HepG2 (cell line): ENCODE measurements around the gene SEPTIN10. TPM values are rescaled to one million over a fixed set of nuclear protein-coding genes. Genes with fewer than 3 reads are reported as not detected.

ENCODE experiments used
- CHCHD3 ChIP-seq: sonication (generic); formaldehyde crosslinking; IDR thresholded peaks from 2 replicates; pipeline ENCODE4 v1.8.0; 2022; ENCODE audit warnings: mild to moderate bottlenecking, missing genetic modification reagents, moderate library complexity
- FOXC1 ChIP-seq: sonication (generic); formaldehyde crosslinking; IDR thresholded peaks from 2 replicates; pipeline ENCODE4 v1.8.0; 2022; ENCODE audit warnings: mild to moderate bottlenecking, missing genetic modification reagents, borderline replicate concordance
- MEF2D ChIP-seq: sonication (generic); formaldehyde crosslinking; IDR thresholded peaks from 2 replicates; pipeline ENCODE4 v1.5.1; 2020; ENCODE audit warnings: mild to moderate bottlenecking, missing genetic modification reagents
- PATZ1 ChIP-seq: sonication (generic); formaldehyde crosslinking; IDR thresholded peaks from 2 replicates; pipeline ENCODE4 v1.4.0; 2020; ENCODE audit warnings: missing genetic modification reagents
- POLR2G ChIP-seq: fragments of 200-400 bp; formaldehyde crosslinking; IDR thresholded peaks from 2 replicates; pipeline ENCODE4 v1.6.1; 2018; ENCODE audit warnings: mild to moderate bottlenecking, low read depth, low read length, moderate library complexity
- PTBP1 ChIP-seq: fragments of 200-400 bp; formaldehyde crosslinking; IDR thresholded peaks from 2 replicates; pipeline ENCODE4 v1.6.1; 2018; ENCODE audit warnings: low read length, low read depth; ENCODE audit not compliant: poor library complexity, severe bottlenecking
- RBFOX2 ChIP-seq: fragments of 200-400 bp; formaldehyde crosslinking; IDR thresholded peaks from 2 replicates; pipeline ENCODE4 v1.6.1; 2017; ENCODE audit warnings: low read depth, mild to moderate bottlenecking, low read length
- SATB2 ChIP-seq: sonication (generic); formaldehyde crosslinking; IDR thresholded peaks from 2 replicates; pipeline ENCODE4 v1.5.0; 2020; ENCODE audit warnings: missing genetic modification reagents
- SOX6 ChIP-seq, 2 experiments: fragments of 450-650 bp in 1 of 2; sonication (generic) in 1 of 2; formaldehyde crosslinking in 1 of 2; IDR thresholded peaks; 2 replicates each; pipeline versions ENCODE4 v1.4.0 to v1.6.1; 2017 to 2020; ENCODE audit warnings: antibody characterized with exemption in 1 of 2, mild to moderate bottlenecking in 1 of 2, missing genetic modification reagents in 1 of 2
- UBTF ChIP-seq: sonication (generic); formaldehyde crosslinking; IDR thresholded peaks from 2 replicates; pipeline ENCODE4 v1.4.0; 2020; ENCODE audit warnings: mild to moderate bottlenecking, missing genetic modification reagents
- ZNF17 ChIP-seq: sonication (generic); formaldehyde crosslinking; IDR thresholded peaks from 2 replicates; pipeline ENCODE4 v1.5.0; 2020; ENCODE audit warnings: mild to moderate bottlenecking, missing genetic modification reagents
- ZNF263 ChIP-seq: sonication (generic); formaldehyde crosslinking; IDR thresholded peaks from 2 replicates; pipeline ENCODE4 v1.4.0; 2020; ENCODE audit warnings: missing genetic modification reagents
- ZNF274 ChIP-seq: sonication (generic); formaldehyde crosslinking; IDR thresholded peaks from 2 replicates; pipeline ENCODE4 v1.5.1; 2020; ENCODE audit warnings: mild to moderate bottlenecking, missing genetic modification reagents
- ZNF333 ChIP-seq: sonication (generic); formaldehyde crosslinking; IDR thresholded peaks from 2 replicates; pipeline ENCODE4 v1.4.0; 2020; ENCODE audit warnings: mild to moderate bottlenecking, missing genetic modification reagents, borderline replicate concordance
- ZNF589 ChIP-seq: sonication (generic); formaldehyde crosslinking; conservative IDR thresholded peaks from 2 replicates; pipeline ENCODE4 v1.8.0; 2022; ENCODE audit warnings: mild to moderate bottlenecking, moderate library complexity, missing genetic modification reagents
- ZNF747 ChIP-seq: sonication (generic); formaldehyde crosslinking; IDR thresholded peaks from 2 replicates; pipeline ENCODE4 v1.8.1; 2023; ENCODE audit warnings: missing genetic modification reagents, mild to moderate bottlenecking, borderline replicate concordance
- polyA plus RNA-seq, 8 experiments: library from polyadenylated mRNA; depleted of rRNA in 3 of 8; stranded (reverse) in 7 of 8; unstranded in 1 of 8; fragments of >200 nt; fragmentation: Illumina TruSeq in 4 of 8; extraction: Trizol in 4 of 8; gene quantifications; 2 replicates each; pipeline versions ENCODE4 v1.2.1 to v1.2.3, GENCODE V29; 2011 to 2016; ENCODE audit warnings: low read depth in 4 of 8, missing spikeins in 1 of 8, mixed read lengths in 1 of 8; ENCODE audit not compliant: insufficient read depth in 1 of 8
- total RNA-seq, 5 experiments: library from RNA; depleted of rRNA; stranded (reverse); fragments of >200 nt; fragmentation: Illumina TruSeq; extraction: Trizol; gene quantifications; 2 replicates each; pipeline ENCODE4 v1.2.3, GENCODE V29; 2016; ENCODE audit warnings: low read depth in 1 of 5
- TF ChIP-seq, protein P1 (sequence below): sonication (generic); formaldehyde crosslinking; IDR thresholded peaks from 2 replicates; pipeline ENCODE4 v1.5.0; 2020; ENCODE audit warnings: missing genetic modification reagents, mild to moderate bottlenecking, borderline replicate concordance
- TF ChIP-seq, protein P2 (sequence below): sonication (generic); formaldehyde crosslinking; IDR thresholded peaks from 2 replicates; pipeline ENCODE4 v1.5.1; 2020; ENCODE audit warnings: missing genetic modification reagents, mild to moderate bottlenecking, borderline replicate concordance

Gene SEPTIN10
- total and polyA plus RNA-seq, 2 of the 13 experiments (the other 11 are each of a cell fraction or from before 2014, with no cell fraction given), result 45.8 to 67.5 TPM

- TF ChIP-seq ZNF17 (0 out of 2 replicates have a peak, but pooled peaks have one; percentile 22), FOXC1 (peak; percentile 83; the same call in 1 of the 2 replicates), ZNF747 (peak; percentile 27; the same call in 1 of the 2 replicates), ZNF263 (CRISPR knock-in tag) (0 out of 2 replicates have a peak, but pooled peaks have one; percentile 13), ZNF333 (CRISPR knock-in tag) (peak; percentile 92), RBFOX2 (peak; percentile 72), ZNF274 (CRISPR knock-in tag) (peak; percentile 89; the same call in 1 of the 2 replicates), POLR2G (peak; percentile 51), PTBP1 (no peak), SATB2 (CRISPR knock-in tag) (no peak; the same call in 1 of the 2 replicates), CHCHD3 (CRISPR knock-in tag) (peak; percentile 72; the same call in 1 of the 2 replicates), UBTF (CRISPR knock-in tag) (peak; percentile 73), MEF2D (CRISPR knock-in tag) (peak; percentile 91), PATZ1 (CRISPR knock-in tag) (no peak), SOX6 (IDR thresholded peaks at IDR 0.05) (no peak), SOX6 (CRISPR knock-in tag; IDR thresholded peaks at IDR 0.05) (peak; percentile 56), ZNF589 (CRISPR knock-in tag) (peak; percentile 14)
- TF ChIP-seq, protein P1, sequence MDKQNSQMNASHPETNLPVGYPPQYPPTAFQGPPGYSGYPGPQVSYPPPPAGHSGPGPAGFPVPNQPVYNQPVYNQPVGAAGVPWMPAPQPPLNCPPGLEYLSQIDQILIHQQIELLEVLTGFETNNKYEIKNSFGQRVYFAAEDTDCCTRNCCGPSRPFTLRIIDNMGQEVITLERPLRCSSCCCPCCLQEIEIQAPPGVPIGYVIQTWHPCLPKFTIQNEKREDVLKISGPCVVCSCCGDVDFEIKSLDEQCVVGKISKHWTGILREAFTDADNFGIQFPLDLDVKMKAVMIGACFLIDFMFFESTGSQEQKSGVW (CRISPR knock-in tag), result peak; percentile 14; the same call in 1 of the 2 replicates
- TF ChIP-seq, protein P2, sequence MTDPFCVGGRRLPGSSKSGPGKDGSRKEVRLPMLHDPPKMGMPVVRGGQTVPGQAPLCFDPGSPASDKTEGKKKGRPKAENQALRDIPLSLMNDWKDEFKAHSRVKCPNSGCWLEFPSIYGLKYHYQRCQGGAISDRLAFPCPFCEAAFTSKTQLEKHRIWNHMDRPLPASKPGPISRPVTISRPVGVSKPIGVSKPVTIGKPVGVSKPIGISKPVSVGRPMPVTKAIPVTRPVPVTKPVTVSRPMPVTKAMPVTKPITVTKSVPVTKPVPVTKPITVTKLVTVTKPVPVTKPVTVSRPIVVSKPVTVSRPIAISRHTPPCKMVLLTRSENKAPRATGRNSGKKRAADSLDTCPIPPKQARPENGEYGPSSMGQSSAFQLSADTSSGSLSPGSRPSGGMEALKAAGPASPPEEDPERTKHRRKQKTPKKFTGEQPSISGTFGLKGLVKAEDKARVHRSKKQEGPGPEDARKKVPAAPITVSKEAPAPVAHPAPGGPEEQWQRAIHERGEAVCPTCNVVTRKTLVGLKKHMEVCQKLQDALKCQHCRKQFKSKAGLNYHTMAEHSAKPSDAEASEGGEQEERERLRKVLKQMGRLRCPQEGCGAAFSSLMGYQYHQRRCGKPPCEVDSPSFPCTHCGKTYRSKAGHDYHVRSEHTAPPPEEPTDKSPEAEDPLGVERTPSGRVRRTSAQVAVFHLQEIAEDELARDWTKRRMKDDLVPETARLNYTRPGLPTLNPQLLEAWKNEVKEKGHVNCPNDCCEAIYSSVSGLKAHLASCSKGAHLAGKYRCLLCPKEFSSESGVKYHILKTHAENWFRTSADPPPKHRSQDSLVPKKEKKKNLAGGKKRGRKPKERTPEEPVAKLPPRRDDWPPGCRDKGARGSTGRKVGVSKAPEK (CRISPR knock-in tag), result 0 out of 2 replicates have a peak, but pooled peaks have one; percentile 43
Measured at GRCh38 chr2:109614715-109615636, 1.2 kb upstream of the SEPTIN10 start (continued).
